GM15510 (cell line): Measurements from ENCODE around the gene PCDHGA5.

Source experiments
- POLR2A ChIP-seq: IDR thresholded peaks from 3 replicates; pipeline ENCODE4 v1.6.1; 2011; ENCODE audit warnings: borderline replicate concordance; ENCODE audit not compliant: insufficient read length; ENCODE audit errors: extremely low read depth

The PCDHGA5 gene

DNA sequence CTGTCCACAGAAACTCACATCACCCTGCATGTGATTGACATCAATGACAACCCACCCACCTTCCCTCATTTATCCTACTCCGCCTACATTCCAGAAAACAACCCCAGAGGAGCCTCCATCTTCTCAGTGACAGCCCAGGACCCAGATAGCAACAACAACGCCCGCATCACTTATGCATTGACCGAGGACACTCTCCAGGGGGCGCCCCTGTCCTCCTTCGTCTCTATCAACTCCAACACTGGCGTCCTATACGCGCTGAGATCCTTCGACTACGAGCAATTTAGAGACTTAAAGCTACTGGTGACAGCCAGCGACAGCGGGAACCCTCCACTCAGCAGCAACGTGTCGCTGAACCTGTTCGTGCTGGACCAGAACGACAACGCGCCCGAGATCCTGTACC is 18.6 kb upstream of the PCDHGA5 start:
- no peak for TF ChIP-seq POLR2A

DNA sequence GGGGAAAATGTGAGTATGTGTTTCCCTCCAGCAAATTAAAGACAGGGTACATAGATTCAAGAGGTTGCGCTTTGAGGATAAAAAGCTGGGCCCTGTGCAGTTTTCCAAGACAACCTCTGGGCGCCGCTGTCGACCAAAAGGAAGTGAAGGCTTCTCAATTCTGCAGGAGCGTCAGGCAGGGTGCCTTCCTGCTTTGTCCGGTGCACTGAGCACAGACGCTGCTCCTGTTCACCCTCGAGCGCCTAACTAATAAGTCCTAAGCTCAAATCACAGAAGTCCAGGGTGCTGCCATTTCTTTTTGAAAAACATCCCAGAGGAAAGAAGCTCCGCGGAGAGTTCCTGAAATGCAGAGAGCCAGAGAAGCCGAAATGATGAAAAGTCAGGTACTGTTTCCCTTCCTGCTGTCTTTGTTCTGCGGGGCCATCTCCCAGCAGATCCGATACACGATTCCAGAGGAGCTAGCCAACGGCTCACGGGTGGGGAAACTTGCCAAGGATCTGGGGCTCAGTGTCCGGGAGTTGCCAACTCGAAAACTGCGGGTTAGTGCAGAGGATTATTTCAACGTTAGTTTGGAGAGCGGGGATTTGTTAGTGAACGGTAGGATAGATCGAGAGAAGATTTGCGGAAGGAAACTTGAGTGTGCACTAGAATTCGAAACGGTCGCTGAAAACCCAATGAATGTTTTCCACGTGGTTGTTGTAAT is 13.9 kb upstream of the PCDHGA5 start, which contains the start of gene PCDHGB1:
TSS of gene PCDHGB1 (plus strand) at position 183 of the 703 bp plus-strand sequence. CDS start at position 345, 162 bp downstream.
- TF ChIP-seq POLR2A: no peak

DNA sequence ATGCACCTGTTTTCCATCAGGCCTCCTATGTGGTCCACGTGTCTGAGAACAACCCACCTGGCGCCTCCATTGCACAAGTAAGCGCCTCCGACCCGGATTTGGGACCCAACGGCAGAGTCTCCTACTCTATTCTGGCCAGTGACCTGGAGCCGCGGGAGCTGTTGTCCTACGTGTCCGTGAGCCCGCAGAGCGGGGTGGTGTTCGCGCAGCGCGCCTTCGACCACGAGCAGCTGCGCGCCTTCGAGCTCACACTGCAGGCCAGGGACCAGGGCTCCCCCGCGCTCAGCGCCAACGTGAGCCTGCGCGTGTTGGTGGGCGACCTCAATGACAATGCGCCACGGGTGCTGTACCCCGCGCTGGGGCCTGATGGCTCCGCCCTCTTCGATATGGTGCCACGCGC is 12.4 kb upstream of the PCDHGA5 start:
- no peak for TF ChIP-seq POLR2A

DNA sequence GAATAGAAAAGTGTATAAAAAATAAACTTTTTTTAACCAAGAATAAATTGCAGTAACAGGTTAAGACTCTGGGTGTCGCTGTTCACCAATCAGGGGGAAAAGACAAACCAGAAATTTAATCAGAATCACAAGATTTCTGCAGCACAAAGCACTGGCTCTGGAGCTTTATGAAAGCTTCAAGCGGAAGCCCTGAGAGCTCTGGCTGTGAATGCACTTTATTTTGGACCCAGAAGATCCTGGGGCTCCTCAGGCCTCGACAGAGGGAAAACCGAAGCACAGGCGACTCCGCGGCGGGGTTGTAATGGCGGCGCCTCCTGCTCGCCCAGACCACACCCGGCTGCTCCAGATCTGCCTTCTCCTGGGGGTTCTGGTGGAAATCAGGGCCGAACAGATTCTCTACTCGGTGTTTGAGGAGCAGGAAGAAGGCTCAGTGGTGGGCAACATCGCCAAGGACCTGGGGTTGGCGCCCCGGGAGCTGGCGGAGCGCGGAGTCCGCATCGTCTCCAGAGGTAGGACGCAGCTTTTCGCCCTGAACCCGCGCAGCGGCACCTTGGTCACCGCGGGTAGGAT is 9.0 kb upstream of the PCDHGA5 start, which contains the start of gene PCDHGA4:
TSS of gene PCDHGA4 (plus strand) at position 122 of the 570 bp plus-strand sequence. CDS start at position 209, 87 bp downstream.
- no peak for TF ChIP-seq POLR2A

DNA sequence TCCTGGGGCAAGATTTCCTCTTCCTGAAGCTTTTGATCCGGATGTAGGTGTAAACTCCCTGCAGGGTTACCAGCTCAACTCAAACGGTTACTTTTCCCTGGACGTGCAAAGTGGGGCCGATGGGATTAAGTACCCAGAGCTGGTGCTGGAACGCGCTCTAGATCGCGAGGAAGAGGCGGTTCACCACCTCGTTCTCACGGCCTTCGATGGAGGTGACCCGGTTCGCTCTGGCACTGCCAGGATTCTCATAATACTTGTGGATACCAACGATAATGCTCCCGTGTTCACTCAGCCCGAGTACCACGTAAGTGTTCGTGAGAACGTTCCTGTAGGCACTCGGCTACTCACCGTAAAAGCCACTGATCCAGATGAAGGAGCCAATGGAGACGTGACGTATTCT is 8.3 kb upstream of the PCDHGA5 start:
- TF ChIP-seq POLR2A: no peak

DNA sequence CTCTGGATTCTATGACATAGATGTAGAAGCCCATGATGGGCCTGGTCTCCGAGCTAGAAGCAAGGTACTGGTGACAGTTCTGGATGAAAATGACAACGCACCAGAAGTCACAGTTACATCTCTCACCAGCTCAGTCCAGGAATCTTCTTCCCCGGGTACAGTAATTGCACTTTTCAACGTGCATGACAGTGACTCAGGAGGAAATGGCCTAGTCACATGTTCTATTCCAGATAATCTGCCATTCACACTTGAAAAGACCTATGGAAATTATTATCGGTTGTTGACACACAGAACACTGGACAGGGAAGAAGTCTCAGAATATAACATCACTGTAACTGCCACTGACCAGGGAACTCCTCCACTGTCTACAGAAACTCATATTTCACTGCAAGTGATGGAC is 7.8 kb upstream of the PCDHGA5 start:
- TF ChIP-seq POLR2A: no peak

DNA sequence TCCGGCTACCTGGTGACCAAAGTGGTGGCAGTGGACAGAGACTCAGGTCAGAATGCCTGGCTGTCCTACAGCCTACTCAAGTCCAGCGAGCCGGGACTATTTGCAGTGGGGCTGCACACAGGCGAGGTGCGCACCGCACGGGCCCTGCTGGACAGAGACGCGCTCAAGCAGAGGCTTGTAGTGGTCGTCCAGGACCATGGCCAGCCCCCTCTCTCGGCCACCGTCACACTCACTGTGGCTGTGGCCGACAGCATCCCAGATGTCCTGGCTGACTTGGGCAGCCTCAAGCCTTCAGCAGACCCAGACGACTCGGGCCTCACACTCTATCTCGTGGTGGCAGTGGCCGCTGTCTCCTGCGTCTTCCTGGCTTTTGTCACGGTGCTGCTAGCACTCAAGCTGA is 7.0 kb upstream of the PCDHGA5 start:
- no peak for TF ChIP-seq POLR2A

DNA sequence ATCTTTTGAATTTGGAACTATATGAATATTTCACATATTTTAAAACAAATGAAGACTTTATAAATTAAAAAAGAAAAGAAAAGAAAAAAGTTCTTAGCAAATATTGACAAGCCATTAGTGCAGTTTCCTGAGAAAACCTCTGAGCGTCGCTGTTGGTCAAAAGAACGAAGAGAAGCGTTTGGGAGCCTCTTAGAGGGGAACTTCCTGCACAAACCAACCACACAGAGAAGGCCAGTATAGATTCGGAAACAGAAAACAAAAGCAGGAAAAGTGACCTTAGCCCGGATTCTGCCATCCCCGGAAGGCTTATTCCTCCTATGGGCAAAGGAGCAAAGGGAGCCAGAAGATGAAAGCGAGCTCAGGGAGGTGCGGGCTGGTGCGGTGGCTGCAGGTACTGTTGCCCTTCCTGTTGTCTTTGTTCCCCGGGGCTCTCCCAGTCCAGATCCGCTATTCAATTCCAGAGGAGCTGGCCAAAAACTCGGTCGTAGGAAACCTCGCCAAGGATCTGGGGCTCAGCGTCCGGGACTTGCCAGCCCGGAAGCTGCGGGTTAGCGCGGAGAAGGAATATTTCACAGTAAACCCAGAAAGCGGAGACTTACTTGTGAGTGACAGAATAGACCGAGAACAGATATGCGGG is 4.1 kb upstream of the PCDHGA5 start, which contains the start of gene PCDHGB2:
TSS of gene PCDHGB2 (plus strand) at position 205 of the 637 bp plus-strand sequence. CDS start at position 347, 142 bp downstream.
- TF ChIP-seq POLR2A: no peak

DNA sequence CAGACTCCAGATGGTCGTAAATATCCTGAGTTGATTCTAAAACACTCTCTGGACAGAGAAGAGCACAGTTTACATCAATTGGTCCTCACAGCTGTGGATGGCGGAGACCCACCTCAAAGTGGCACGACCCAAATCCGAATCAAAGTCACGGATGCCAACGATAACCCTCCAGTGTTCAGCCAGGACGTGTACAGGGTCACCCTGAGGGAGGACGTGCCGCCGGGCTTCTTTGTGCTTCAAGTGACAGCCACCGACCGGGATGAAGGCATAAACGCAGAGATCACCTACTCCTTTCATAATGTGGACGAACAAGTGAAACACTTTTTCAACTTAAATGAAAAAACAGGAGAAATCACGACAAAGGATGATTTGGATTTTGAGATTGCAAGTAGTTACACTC is 3.3 kb upstream of the PCDHGA5 start:
- no peak for TF ChIP-seq POLR2A

DNA sequence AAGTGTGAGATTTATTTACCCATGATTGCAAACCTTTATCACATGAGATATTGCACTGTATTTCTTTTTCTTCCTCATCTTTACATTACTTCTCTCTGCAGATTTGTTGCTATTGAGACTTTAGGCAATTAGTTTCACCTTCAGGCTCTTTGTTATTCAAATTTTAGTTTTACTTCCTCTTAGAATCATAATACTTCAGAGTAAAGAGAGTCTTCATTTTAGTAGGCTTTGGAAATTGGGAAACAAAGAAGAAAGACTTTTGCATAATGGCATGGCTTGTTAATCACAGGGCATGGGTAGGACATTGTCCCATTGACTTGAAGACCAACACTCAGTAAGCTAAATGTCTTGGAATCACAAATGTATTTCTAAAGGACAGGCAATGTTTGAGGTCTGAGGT is 1.2 kb upstream of the PCDHGA5 start:
- no peak for TF ChIP-seq POLR2A

DNA sequence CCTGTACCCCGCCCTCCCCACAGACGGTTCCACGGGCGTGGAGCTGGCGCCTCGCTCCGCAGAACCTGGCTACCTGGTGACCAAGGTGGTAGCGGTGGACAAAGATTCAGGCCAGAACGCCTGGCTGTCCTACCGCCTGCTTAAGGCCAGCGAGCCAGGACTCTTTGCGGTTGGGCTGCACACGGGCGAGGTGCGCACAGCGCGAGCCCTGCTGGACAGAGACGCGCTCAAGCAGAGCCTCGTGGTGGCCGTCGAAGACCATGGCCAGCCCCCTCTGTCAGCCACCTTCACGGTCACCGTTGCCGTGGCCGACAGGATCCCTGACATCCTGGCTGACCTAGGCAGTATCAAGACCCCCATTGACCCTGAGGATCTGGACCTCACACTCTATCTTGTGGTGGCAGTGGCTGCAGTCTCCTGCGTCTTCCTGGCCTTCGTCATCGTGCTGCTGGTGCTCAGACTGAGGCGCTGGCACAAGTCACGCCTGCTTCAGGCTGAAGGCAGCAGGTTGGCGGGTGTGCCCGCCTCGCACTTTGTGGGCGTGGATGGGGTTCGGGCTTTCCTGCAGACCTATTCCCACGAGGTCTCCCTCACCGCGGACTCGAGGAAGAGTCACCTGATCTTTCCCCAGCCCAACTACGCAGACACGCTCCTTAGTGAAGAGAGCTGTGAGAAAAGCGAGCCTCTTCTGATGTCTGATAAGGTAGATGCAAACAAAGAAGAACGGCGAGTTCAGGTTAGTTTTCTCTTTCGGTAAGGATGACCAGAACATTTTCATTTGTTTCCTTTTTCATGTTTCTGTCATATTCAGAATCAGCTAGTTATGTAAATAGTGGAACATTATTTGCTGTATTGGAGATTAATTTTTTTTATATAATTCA is 2.3 kb downstream of the PCDHGA5 start:
- TF ChIP-seq POLR2A: no peak

DNA sequence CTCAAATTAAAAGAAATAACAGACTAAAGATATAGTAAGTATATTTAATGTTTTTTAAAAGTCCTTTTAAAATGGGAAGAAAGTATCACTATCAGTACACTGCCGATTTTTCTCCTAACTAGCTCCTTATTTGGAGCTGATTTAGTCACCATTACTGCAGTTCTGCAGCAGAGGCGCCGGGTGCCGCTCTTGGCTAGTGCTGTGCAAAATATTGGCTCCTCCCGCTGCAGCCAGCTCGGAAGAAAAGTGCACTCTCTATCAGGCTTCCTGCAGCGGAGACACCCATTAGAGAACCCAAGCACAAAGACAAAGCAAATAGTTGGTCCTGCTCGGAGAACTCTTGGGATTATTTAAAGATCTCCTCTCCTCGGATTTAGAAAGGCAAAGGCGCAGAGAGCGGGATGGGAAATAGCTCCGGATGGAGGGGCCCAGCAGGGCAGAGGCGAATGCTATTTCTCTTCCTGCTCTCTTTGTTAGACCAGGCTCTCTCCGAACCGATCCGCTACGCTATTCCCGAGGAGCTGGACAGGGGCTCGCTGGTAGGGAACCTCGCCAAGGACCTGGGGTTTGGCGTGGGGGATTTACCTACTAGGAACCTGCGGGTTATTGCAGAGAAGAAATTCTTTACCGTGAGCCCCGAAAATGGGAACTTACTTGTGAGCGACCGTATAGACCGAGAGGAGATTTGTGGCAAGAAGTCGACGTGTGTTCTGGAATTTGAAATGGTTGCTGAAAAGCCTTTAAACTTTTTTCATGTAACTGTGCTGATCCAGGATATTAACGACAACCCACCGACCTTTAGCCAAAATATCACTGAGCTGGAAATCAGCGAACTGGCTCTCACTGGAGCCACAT is 6.3 kb downstream of the PCDHGA5 start, which contains the start of gene PCDHGB3:
TSS of gene PCDHGB3 (plus strand) at position 249 of the 855 bp plus-strand sequence. CDS start at position 402, 153 bp downstream.
- TF ChIP-seq POLR2A: no peak

DNA sequence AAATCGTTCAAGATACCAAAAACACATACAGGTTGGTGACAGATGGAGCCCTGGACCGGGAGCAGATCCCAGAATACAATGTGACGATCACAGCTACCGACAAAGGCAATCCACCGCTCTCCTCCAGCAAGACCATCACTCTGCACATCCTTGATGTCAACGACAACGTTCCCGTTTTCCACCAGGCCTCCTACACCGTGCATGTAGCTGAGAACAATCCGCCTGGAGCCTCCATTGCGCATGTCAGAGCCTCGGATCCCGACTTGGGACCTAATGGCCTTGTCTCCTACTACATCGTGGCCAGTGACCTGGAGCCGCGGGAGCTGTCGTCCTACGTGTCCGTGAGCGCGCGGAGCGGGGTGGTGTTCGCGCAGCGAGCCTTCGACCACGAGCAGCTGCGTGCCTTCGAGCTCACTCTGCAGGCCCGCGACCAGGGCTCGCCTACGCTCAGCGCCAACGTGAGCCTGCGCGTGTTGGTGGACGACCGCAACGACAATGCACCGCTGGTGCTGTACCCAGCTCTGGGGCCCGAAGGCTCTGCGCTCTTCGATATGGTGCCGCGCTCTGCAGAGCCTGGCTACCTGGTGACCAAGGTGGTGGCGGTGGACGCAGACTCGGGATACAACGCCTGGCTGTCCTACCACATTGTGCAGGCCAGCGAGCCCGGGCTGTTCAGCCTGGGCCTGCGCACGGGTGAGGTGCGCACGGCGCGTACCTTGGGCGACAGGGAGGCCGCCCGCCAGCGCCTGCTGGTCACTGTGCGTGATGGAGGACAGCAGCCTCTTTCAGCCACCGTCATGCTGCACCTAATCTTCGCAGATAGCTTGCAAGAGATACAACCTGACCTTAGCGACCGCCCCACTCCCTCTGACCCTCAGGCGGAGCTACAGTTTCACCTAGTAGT is 7.9 kb downstream of the PCDHGA5 start:
- no peak for TF ChIP-seq POLR2A
